ENCODE measurements around the gene SOWAHA.
"Not testable (repeated sequence)": the region's sequence is repeated elsewhere in the genome, so short reads cannot be mapped to it uniquely, and the experiment has no call there.

SOWAHA gene

DNA sequence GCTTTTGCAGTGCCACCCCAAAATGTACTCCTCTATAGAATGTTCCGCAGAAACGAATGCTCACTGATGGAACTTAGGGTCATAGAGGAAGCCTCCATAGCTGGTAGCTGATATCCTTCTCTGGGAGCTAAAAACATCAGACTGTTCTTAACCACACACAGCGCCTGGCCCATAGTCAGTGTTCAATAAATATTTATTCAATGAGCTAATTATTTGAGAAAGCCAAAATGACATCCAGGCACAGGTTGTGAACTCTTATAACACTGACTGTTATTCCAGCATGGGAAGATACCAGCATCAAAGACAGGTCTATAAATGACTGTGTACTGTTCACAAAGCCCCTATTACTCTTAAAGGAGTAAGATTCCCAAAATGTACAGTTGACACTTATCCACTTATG is 40.2 kb downstream of the SOWAHA start:
- DNase-seq (ENCODE audit: low spot score), result no peak

DNA sequence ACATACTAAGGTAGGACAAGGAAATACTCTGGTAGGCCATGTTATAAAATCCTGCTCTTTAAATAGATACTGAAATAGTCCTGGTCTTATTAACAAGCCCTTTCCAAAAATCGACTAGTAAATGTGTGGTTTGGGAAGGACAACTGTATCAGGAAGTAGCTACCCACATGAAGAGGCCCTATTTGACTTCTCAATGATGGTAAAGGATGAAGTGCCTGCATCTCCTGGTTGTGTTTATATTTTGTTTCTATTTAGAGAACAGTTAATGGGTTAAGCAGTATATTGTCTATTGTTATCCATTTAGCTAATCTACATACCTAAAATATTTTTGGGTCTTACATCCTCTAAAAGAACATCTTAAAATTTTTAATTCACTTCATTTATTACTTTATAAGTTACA is 40.7 kb downstream of the SOWAHA start:
- DNase-seq (ENCODE audit: low spot score), result no peak

DNA sequence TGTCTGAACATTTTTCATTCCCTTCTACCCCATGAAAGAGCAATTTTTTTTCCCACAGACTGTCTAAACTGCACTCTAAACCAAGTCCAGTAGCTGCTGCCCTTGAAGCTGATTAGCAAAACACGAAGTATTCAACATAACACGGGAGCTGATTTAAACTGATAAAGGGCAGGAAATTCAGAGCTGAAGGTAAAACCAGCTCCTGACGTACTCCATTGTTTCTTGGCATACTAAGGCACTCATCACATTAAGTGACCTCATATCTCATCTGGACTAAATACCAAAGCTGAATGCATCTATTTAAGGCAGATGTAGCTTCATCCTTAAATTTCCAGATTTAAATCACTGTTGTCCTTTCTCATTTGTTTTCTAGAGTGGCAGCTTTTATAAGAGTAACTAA is 41.2 kb downstream of the SOWAHA start:
- no peak for DNase-seq (ENCODE audit: low spot score)

DNA sequence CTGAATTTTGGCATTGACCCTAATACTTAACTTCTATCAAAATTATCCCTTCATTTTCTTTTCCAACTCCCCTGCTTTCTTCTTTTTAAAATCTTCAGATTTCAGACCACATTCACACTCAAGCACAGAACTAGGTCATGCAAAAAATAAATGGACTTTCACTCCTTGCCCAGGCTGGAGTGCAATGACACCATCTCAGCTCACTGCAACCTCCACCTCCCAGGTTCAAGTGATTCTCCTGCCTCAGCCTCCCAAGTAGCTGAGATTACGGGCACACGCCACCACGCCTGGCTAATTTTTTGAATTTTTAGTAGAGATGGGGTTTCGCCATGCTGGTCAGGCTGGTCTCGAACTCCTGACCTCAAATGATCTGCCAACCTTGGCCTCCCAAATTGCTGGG is 41.9 kb downstream of the SOWAHA start:
- not testable (repeated sequence) for DNase-seq (ENCODE audit: low spot score)

DNA sequence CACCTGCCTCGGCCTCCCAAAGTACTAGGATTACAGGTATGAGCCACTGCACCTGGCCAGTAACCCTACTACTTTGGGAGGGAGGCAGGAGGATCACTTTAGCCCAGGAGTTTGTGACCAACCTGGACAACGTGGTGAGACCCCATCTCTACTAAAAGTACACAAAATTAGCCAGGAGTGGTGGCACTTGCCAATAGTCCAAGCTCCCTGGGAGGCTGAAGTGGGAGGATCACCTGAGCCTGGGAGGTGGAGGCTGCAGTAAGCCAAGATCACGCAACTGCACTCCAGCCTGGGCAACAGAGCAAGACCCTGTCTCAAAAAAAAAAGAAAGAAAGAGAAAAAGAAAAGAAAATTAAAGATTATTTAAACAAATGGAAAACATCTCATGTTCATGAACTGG is 42.9 kb downstream of the SOWAHA start:
- DNase-seq (ENCODE audit: low spot score), result no peak

DNA sequence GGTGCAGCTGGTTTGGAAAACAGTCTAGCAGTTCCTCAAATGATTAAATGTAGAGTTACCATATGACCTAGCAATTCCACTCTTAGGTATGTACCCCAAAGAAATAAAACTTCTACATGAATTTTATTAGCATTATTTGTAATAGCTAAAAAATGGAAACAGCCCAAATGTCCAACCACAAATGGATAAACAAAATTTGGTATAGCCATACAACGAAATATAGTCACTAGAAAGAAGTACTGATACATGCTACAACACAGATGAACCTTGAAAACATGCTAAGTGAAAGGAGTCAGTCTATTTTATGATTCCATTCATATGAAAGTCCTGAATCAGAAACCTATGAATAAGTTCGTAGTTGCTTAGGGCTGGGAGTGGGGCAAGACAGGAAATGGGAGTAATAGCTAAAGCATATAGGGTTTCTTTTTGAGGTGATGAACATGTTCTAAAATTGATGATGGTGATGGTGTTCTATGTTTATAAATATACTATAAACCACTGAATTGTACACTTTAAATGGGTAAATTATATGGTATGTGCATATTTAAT is 46.9 kb downstream of the SOWAHA start:
- DNase-seq (ENCODE audit: low spot score), result no peak

DNA sequence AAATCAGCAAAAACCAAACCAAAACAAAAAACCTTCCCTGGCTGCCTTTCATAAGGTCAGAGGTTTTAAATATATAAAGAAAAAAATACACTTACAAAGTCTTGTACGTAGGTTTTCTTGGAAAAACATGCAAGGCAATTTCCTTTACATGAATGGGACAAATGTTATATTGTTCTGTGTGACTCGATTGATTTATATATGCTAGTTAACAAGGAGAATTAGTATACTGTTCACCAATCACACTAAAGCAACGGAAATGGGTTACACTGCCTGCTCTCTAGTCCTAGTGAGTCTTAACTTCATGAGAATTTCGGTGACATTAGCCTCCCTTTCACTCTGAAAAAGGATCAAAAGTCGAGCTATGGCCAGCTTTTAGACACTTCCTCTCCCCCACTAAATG is 47.6 kb downstream of the SOWAHA start:
- no peak for DNase-seq (ENCODE audit: low spot score)

DNA sequence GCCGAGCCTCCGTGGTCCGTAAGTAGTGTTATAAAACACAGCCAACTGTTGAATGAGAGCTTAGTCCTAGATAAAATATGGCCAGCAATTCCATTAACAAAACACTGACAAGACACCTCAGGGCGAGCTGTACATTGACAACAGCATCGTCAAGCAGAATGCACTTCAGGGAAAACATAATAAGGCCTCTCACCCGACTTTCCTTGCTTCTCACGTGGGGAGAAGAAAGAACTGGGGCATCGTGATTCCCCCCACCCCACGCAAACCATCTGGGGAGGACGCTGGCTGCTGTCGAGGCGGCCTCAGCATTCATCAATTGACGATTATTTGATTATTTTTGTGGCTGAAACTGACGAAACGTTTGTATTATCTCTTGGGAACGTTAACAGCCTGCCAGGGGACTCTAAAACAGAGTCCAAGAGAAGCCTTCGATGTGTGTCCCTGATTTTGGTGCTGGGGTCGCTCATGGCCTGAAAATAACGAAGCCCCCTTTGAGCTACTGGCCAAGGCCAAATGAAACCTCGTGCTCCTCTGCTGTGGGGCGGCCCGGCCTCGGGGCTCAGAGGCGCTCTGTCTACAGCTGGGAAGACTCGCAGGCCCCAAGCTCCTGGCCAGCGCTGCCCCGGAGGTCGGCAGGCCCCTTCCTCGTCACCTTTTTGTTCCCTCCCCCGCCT is 52.7 kb downstream of the SOWAHA start:
- no peak for DNase-seq (ENCODE audit: low spot score)

Measured in GM03348 (cell line).